Body of pancreas (tissue), 4 donors: Measurements from ENCODE around the gene CDCA8.

ENCODE experiments used
- CTCF ChIP-seq, 7 experiments: fragments of 450-650 bp in 4 of 7; fragments of 200-600 bp in 3 of 7; sonication (generic) in 3 of 7; IDR thresholded peaks; one replicate each; pipeline ENCODE4 v1.5.1; 2016 to 2019; ENCODE audit warnings: antibody characterized with exemption in 7 of 7
- POLR2A ChIP-seq, 3 donors: fragments of 450-650 bp; IDR thresholded peaks; one replicate each; pipeline ENCODE4 v1.6.1; 2016; ENCODE audit warnings: antibody characterized with exemption in 3 of 3, mild to moderate bottlenecking in 2 of 3

GRCh38 chr1:37650173-37650572, 42.1 kb upstream of the CDCA8 start:
- TF ChIP-seq POLR2A (IDR thresholded peaks at IDR 0.05) (no peak), CTCF (IDR thresholded peaks at IDR 0.05) (no peak)
